Keratinocyte (primary cell): ENCODE data around the gene CMIP.

Experiments
- EZH2 ChIP-seq: IDR thresholded peaks from one replicate; pipeline ENCODE4 v1.6.1; 2012; ENCODE audit warnings: inconsistent platforms, mild to moderate bottlenecking, low read length, moderate library complexity
- TF ChIP-seq, protein P1 (sequence below), 3 experiments: IDR thresholded peaks in 1 of 3; conservative IDR thresholded peaks in 1 of 3; optimal IDR thresholded peaks in 1 of 3; 2 replicates in 2 of 3; 3 replicates in 1 of 3; pipeline versions ENCODE3 to v1.5.1; 2011; ENCODE audit warnings: low read length in 3 of 3, mild to moderate bottlenecking in 3 of 3, moderate library complexity in 2 of 3, control low read depth in 1 of 3, inconsistent platforms in 1 of 3; ENCODE audit not compliant: insufficient read depth in 2 of 3; ENCODE audit errors: extremely low read depth in 1 of 3

DNA sequence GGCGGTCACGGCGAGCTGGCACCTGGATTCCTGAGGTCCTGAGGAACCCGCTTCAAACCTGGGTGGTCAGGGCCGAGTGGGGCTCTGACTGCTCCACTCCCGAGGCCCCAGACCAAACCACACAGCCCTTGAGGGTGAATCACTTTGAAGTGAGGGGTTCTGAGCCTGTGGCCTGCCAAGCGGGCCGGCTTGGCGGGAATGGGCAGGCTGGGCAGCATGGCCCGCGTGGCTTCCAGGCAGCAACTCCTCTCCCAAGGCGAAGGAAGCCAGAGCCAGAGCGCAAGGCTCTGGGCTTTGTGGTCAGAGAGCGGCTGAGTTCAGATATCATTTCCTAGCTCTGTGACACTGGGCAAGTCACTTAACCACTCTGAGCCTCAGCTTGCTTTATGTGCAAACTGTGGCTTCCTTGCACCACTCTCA, 42.7 kb downstream of the CMIP start:
- no peak for TF ChIP-seq EZH2
- TF ChIP-seq, protein P1, sequence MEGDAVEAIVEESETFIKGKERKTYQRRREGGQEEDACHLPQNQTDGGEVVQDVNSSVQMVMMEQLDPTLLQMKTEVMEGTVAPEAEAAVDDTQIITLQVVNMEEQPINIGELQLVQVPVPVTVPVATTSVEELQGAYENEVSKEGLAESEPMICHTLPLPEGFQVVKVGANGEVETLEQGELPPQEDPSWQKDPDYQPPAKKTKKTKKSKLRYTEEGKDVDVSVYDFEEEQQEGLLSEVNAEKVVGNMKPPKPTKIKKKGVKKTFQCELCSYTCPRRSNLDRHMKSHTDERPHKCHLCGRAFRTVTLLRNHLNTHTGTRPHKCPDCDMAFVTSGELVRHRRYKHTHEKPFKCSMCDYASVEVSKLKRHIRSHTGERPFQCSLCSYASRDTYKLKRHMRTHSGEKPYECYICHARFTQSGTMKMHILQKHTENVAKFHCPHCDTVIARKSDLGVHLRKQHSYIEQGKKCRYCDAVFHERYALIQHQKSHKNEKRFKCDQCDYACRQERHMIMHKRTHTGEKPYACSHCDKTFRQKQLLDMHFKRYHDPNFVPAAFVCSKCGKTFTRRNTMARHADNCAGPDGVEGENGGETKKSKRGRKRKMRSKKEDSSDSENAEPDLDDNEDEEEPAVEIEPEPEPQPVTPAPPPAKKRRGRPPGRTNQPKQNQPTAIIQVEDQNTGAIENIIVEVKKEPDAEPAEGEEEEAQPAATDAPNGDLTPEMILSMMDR (optimal IDR thresholded peaks at IDR 0.05 in 1 of 3, IDR thresholded peaks at IDR 0.05 in 1 of 3, conservative IDR thresholded peaks at IDR 0.05 in 1 of 3; ENCODE audit: extremely low read depth in 1 of 3, insufficient read depth in 2 of 3, low read length in 3 of 3), result no peak
